CD14-positive monocyte (primary cell): ENCODE results near the gene RAPGEF2. TPM values are rescaled to one million over a fixed set of nuclear protein-coding genes. Genes with fewer than 3 reads are reported as not detected.
A peak's percentile ranks its signal among the peaks of the same experiment; 100 is the strongest.

Experiments used
- DNase-seq, 3 donors: peaks; one replicate each; pipeline ENCODE4 v3.0.0-alpha.2; 2011 to 2022
- H2AFZ ChIP-seq: 2 replicates; pipeline ENCODE4 v1.6.0; 2012; ENCODE audit warnings: mild to moderate bottlenecking, low read depth, low read length, inconsistent platforms; ENCODE audit not compliant: insufficient read depth, poor library complexity, severe bottlenecking
- H3K27ac ChIP-seq, 2 donors: 1 replicate in 1 of 2; 2 replicates in 1 of 2; pipeline ENCODE4 v1.5.1; 2012 to 2013; ENCODE audit warnings: low read length in 2 of 2, control low read depth in 1 of 2, inconsistent platforms in 1 of 2, low read depth in 1 of 2, mild to moderate bottlenecking in 1 of 2
- H3K27me3 ChIP-seq, 2 donors: one replicate each; pipeline versions ENCODE4 v1.6.0 to v1.6.1; 2011 to 2013; ENCODE audit warnings: low read length in 2 of 2; ENCODE audit not compliant: control insufficient read depth in 2 of 2, insufficient read depth in 2 of 2
- H3K36me3 ChIP-seq, 2 donors: replicated peaks in 1 of 2; 1 replicate in 1 of 2; 2 replicates in 1 of 2; pipeline versions ENCODE4 v1.5.1 to v1.6.1; 2012 to 2013; ENCODE audit warnings: low read length in 2 of 2, control low read depth in 1 of 2, inconsistent platforms in 1 of 2, mild to moderate bottlenecking in 1 of 2; ENCODE audit not compliant: insufficient read depth in 2 of 2, control insufficient read depth in 1 of 2
- H3K4me1 ChIP-seq, 2 donors: 1 replicate in 1 of 2; 2 replicates in 1 of 2; pipeline versions ENCODE4 v1.5.1 to v1.6.1; 2012 to 2013; ENCODE audit warnings: low read length in 2 of 2, control low read depth in 1 of 2, inconsistent platforms in 1 of 2, mild to moderate bottlenecking in 1 of 2, moderate library complexity in 1 of 2; ENCODE audit not compliant: insufficient read depth in 2 of 2, control insufficient read depth in 1 of 2
- H3K4me2 ChIP-seq: replicated peaks from 2 replicates; pipeline ENCODE3; 2012; ENCODE audit warnings: low read length, moderate library complexity, mild to moderate bottlenecking; ENCODE audit not compliant: poor library complexity, severe bottlenecking; ENCODE audit errors: extremely low read depth
- H3K4me3 ChIP-seq, 3 experiments: fragments of 200-600 bp in 1 of 3; sonication (generic) in 1 of 3; replicated peaks in 1 of 3; 1 replicate in 2 of 3; 2 replicates in 1 of 3; pipeline ENCODE4 v1.5.1; 2011 to 2013; ENCODE audit warnings: low read length in 3 of 3, mild to moderate bottlenecking in 3 of 3, control low read depth in 2 of 3, low read depth in 2 of 3, inconsistent platforms in 1 of 3, moderate library complexity in 1 of 3
- H3K79me2 ChIP-seq: 2 replicates; pipeline ENCODE4 v1.6.0; 2012; ENCODE audit warnings: mild to moderate bottlenecking, control low read depth, inconsistent platforms, low read length, moderate library complexity; ENCODE audit not compliant: insufficient read depth
- H3K9ac ChIP-seq: 2 replicates; pipeline ENCODE4 v1.6.0; 2017; ENCODE audit warnings: low read length, mild to moderate bottlenecking; ENCODE audit not compliant: insufficient read depth, poor library complexity, severe bottlenecking
- H3K9me3 ChIP-seq, 2 donors: replicated peaks in 1 of 2; 1 replicate in 1 of 2; 2 replicates in 1 of 2; pipeline versions ENCODE4 v1.5.1 to v1.6.1; 2012 to 2013; ENCODE audit warnings: low read length in 2 of 2, control low read depth in 1 of 2; ENCODE audit not compliant: control insufficient read depth in 1 of 2, insufficient read depth in 1 of 2
- H4K20me1 ChIP-seq: 2 replicates; pipeline ENCODE4 v1.6.0; 2012; ENCODE audit warnings: mild to moderate bottlenecking, low read length, control low read depth, moderate library complexity; ENCODE audit not compliant: insufficient read depth
- H3K27ac Mint-ChIP-seq, 7 donors: one replicate each; pipeline ENCODE4 v1.8.0; 2020; ENCODE audit warnings: mild to moderate bottlenecking in 7 of 7, mixed read lengths in 7 of 7, moderate library complexity in 6 of 7, inconsistent platforms in 2 of 7
- H3K27me3 Mint-ChIP-seq, 3 donors: one replicate each; pipeline ENCODE4 v1.8.0; 2021 to 2022; ENCODE audit warnings: low read depth in 3 of 3, mild to moderate bottlenecking in 3 of 3, mixed read lengths in 3 of 3, moderate library complexity in 3 of 3, inconsistent platforms in 1 of 3
- H3K36me3 Mint-ChIP-seq, 2 donors: one replicate each; pipeline ENCODE4 v1.8.0; 2020; ENCODE audit warnings: mixed read lengths in 2 of 2, inconsistent platforms in 1 of 2, mild to moderate bottlenecking in 1 of 2
- H3K4me1 Mint-ChIP-seq: one replicate; pipeline ENCODE4 v1.8.0; 2020; ENCODE audit warnings: mild to moderate bottlenecking, mixed read lengths
- H3K4me3 Mint-ChIP-seq, 2 donors: one replicate each; pipeline ENCODE4 v1.8.0; 2020; ENCODE audit warnings: mild to moderate bottlenecking in 2 of 2, mixed read lengths in 2 of 2, moderate library complexity in 1 of 2
- H3K9me3 Mint-ChIP-seq, 7 donors: one replicate each; pipeline ENCODE4 v1.8.0; 2020 to 2022; ENCODE audit warnings: mixed read lengths in 7 of 7, mild to moderate bottlenecking in 6 of 7, moderate library complexity in 6 of 7, inconsistent platforms in 2 of 7
- CTCF ChIP-seq: fragments of 200-600 bp; IDR thresholded peaks from one replicate; pipeline ENCODE4 v1.8.0; 2022; ENCODE audit warnings: antibody characterized with exemption, mild to moderate bottlenecking
- WGBS: methylation state at CpG from one replicate; pipeline ENCODE4 v1.1.5; 2013; ENCODE audit warnings: missing lambda C conversion rate; ENCODE audit not compliant: insufficient coverage; 5-methylcytosine and 5-hydroxymethylcytosine counted together
- intact Hi-C, 2 donors: fragments of 100-400 bp; cut with micrococcal nuclease; formaldehyde crosslinking; loops; one replicate each; pipeline versions ENCODE4 v1.15.0 to v1.15.1; 2023
- polyA plus RNA-seq, 3 donors: library from polyadenylated mRNA; depleted of rRNA in 1 of 3; unstranded in 2 of 3; stranded (reverse) in 1 of 3; fragments of 300-500 nt in 2 of 3; fragments of >200 nt in 1 of 3; fragmentation: Illumina TruSeq in 2 of 3; gene quantifications; 1 replicate in 2 of 3; 2 replicates in 1 of 3; pipeline ENCODE4 v1.2.3, GENCODE V29; 2012 to 2021

The RAPGEF2 gene
- polyA plus RNA-seq, 3 donors, result 1.5 to 29.8 (median 2.0) TPM

- Histone ChIP-seq H2AFZ (no peak overlapping the region), H3K4me2 (no peak overlapping the region), H3K9me3 (peaks cover 0 to 6% of the 10 kb centered on the region in 2 donors), H3K9ac (no peak overlapping the region), H3K27me3 (no peaks in the 10 kb centered on the region), H3K4me3 (no peak overlapping the region), H3K79me2 (peaks cover 7% of the 10 kb centered on the region), H3K4me1 (peaks cover 11 to 18% of the 10 kb centered on the region in 2 donors), H4K20me1 (peaks cover 46% of the 10 kb centered on the region), H3K36me3 (no peaks in the 10 kb centered on the region), H3K27ac (no peak overlapping the region)
- intact Hi-C loops, result loop anchor here (5.0 to 10.0 kb wide), 3 partner anchors 347 to 480 kb away; partner anchors contain the start of gene PPID (in 1 of the 2)
- Mint-ChIP-seq H3K27ac (no peak overlapping the region), H3K4me1 (peaks cover 37% of the 10 kb centered on the region), H3K27me3 (no peaks in the 10 kb centered on the region), H3K9me3 (peaks cover 2 to 8% (median 5%) of the 10 kb centered on the region in 7 donors), H3K4me3 (no peak overlapping the region), H3K36me3 (peaks cover 6 to 19% of the 10 kb centered on the region in 2 donors)
- DNase-seq, result no peak
- 66% methylated on average over 5 of the region's 6 CpGs for WGBS
- no peak for TF ChIP-seq CTCF
Measured at GRCh38 chr4:159204566-159204965, 101.7 kb downstream of the RAPGEF2 start.

- intact Hi-C loops, result loop anchor here in 1 of 2 donors (10.0 kb wide), 1 partner anchor 481 kb away; the partner anchor contains the start of gene PPID
Measured at GRCh38 chr4:159205466-159205865, 102.6 kb downstream of the RAPGEF2 start.

More at GRCh38 chr4:159205466-159205865, 102.6 kb downstream of the RAPGEF2 start:
- Mint-ChIP-seq H3K9me3 (peaks cover 2 to 8% (median 5%) of the 10 kb centered on the region in 7 donors), H3K36me3 (peaks cover 8 to 20% of the 10 kb centered on the region in 2 donors), H3K27me3 (no peaks in the 10 kb centered on the region), H3K4me3 (no peak overlapping the region), H3K4me1 (peaks cover 36% of the 10 kb centered on the region), H3K27ac (peak overlapping the region in 2 of 7 donors; percentile 28 to 49)
- Histone ChIP-seq H3K4me2 (no peak overlapping the region), H4K20me1 (peaks cover 51% of the 10 kb centered on the region), H3K4me3 (no peak overlapping the region), H3K9me3 (peaks cover 0 to 6% of the 10 kb centered on the region in 2 donors), H3K27ac (peak overlapping the region in 1 of 2 donors; percentile 6), H2AFZ (no peak overlapping the region), H3K9ac (no peak overlapping the region), H3K79me2 (peaks cover 4% of the 10 kb centered on the region), H3K36me3 (peaks cover 0 to 2% of the 10 kb centered on the region in 2 donors), H3K27me3 (no peaks in the 10 kb centered on the region), H3K4me1 (peaks cover 11 to 18% of the 10 kb centered on the region in 2 donors)
- TF ChIP-seq CTCF, result no peak
- 67% methylated on average over 2 of the region's 3 CpGs for WGBS
- peak in 2 of 3 donors; percentile 17 to 41 for DNase-seq
